Astrocyte (in vitro differentiated cells and primary cell): ENCODE measurements around the gene INPP5A.
"Not testable (repeated sequence)": the region's sequence is repeated elsewhere in the genome, so short reads cannot be mapped to it uniquely, and the experiment has no call there.

Source experiments
- EZH2 ChIP-seq: IDR thresholded peaks from 2 replicates; pipeline ENCODE4 v1.6.1; 2012; ENCODE audit warnings: mild to moderate bottlenecking, low read length, inconsistent platforms; ENCODE audit not compliant: insufficient read depth
- TF ChIP-seq, protein P1 (sequence below): IDR thresholded peaks from 2 replicates; pipeline ENCODE4 v1.5.1; 2011; ENCODE audit warnings: low read depth, mild to moderate bottlenecking, inconsistent platforms, low read length, moderate library complexity; ENCODE audit not compliant: insufficient read depth

DNA sequence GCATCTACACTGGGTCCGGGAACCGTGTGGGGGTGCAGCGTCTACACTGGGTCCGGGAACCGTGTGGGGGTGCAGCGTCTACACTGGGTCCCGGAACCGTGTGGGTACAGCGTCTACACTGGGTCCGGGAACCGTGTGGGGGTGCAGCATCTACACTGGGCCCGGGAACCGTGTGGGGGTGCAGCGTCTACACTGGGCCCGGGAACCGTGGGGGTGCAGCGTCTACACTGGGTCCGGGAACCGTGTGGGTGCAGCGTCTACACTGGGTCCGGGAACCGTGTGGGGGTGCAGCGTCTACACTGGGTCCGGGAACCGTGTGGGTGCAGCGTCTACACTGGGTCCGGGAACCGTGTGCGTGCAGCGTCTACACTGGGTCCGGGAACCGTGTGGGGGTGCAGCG, 254.5 kb downstream of the INPP5A start:
- TF ChIP-seq, protein P1, sequence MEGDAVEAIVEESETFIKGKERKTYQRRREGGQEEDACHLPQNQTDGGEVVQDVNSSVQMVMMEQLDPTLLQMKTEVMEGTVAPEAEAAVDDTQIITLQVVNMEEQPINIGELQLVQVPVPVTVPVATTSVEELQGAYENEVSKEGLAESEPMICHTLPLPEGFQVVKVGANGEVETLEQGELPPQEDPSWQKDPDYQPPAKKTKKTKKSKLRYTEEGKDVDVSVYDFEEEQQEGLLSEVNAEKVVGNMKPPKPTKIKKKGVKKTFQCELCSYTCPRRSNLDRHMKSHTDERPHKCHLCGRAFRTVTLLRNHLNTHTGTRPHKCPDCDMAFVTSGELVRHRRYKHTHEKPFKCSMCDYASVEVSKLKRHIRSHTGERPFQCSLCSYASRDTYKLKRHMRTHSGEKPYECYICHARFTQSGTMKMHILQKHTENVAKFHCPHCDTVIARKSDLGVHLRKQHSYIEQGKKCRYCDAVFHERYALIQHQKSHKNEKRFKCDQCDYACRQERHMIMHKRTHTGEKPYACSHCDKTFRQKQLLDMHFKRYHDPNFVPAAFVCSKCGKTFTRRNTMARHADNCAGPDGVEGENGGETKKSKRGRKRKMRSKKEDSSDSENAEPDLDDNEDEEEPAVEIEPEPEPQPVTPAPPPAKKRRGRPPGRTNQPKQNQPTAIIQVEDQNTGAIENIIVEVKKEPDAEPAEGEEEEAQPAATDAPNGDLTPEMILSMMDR, result not testable (repeated sequence)
- TF ChIP-seq EZH2, result not testable (repeated sequence)
